Lower lobe of right lung (tissue), 2 donors: ENCODE measurements around the gene HOXA2. TPM values are rescaled to one million over a fixed set of nuclear protein-coding genes. Genes with fewer than 3 reads are reported as not detected.

Experiments
- ATAC-seq, 2 donors: fragments of 200-7000 bp; cut with Tn5 transposase; one replicate each; pipeline ENCODE4 v1.9.1; 2020 to 2022; ENCODE audit warnings: mild to moderate bottlenecking in 2 of 2, moderate library complexity in 2 of 2
- DNase-seq: peaks from one replicate; pipeline ENCODE4 v3.0.0-alpha.2; 2020
- H3K27ac ChIP-seq: fragments of 200-600 bp; one replicate; pipeline ENCODE4 v1.8.0; 2022
- H3K27me3 ChIP-seq: fragments of 200-600 bp; one replicate; pipeline ENCODE4 v1.8.0; 2022; ENCODE audit warnings: low read depth
- H3K36me3 ChIP-seq: fragments of 200-600 bp; one replicate; pipeline ENCODE4 v1.8.0; 2022; ENCODE audit warnings: mild to moderate bottlenecking
- H3K4me1 ChIP-seq: fragments of 200-600 bp; one replicate; pipeline ENCODE4 v1.8.0; 2022
- H3K4me3 ChIP-seq: fragments of 200-600 bp; one replicate; pipeline ENCODE4 v1.8.0; 2022; ENCODE audit warnings: mild to moderate bottlenecking
- H3K9me3 ChIP-seq: fragments of 200-600 bp; one replicate; pipeline ENCODE4 v1.8.0; 2022
- intact Hi-C: fragments of 100-400 bp; cut with DNase I; formaldehyde crosslinking; loops from one replicate; pipeline ENCODE4 v1.11.0; 2022
- total RNA-seq: library from RNA; stranded (reverse); fragmentation: NEBNext Ultra II Directional; extraction: Animal tissue kit (Norgen Biotek cat#: 25700); gene quantifications from one replicate; pipeline ENCODE4 v1.2.1, GENCODE V29; 2021
- TF ChIP-seq, protein P1 (sequence below): fragments of 200-600 bp; IDR thresholded peaks from one replicate; pipeline ENCODE4 v1.8.0; 2022; ENCODE audit warnings: antibody characterized with exemption, mild to moderate bottlenecking
- donor health status: DM: no; HTN: yes; CAD: no; lungs with severe emphysema.

Gene HOXA2
- total RNA-seq, 1 donor from 2014 or later, result 1.5 TPM

GRCh38 chr7:27108390-27109127 lies 6.1 kb upstream of the HOXA2 start:
- Histone ChIP-seq H3K4me3 (peak overlapping the region; percentile 49), H3K4me1 (peaks cover 58% of the 10 kb centered on the region), H3K36me3 (no peaks in the 10 kb centered on the region), H3K27ac (peak overlapping the region; percentile 94), H3K9me3 (no peaks in the 10 kb centered on the region), H3K27me3 (peaks cover 34% of the 10 kb centered on the region)
- TF ChIP-seq, protein P1, sequence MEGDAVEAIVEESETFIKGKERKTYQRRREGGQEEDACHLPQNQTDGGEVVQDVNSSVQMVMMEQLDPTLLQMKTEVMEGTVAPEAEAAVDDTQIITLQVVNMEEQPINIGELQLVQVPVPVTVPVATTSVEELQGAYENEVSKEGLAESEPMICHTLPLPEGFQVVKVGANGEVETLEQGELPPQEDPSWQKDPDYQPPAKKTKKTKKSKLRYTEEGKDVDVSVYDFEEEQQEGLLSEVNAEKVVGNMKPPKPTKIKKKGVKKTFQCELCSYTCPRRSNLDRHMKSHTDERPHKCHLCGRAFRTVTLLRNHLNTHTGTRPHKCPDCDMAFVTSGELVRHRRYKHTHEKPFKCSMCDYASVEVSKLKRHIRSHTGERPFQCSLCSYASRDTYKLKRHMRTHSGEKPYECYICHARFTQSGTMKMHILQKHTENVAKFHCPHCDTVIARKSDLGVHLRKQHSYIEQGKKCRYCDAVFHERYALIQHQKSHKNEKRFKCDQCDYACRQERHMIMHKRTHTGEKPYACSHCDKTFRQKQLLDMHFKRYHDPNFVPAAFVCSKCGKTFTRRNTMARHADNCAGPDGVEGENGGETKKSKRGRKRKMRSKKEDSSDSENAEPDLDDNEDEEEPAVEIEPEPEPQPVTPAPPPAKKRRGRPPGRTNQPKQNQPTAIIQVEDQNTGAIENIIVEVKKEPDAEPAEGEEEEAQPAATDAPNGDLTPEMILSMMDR, result peak; percentile 16
- intact Hi-C loops, result no loop called here
- ATAC-seq (peak; percentile 51 to 73), DNase-seq (peak; percentile 54)

- no peaks in the 10 kb centered on the region for H3K36me3 ChIP-seq
- TF ChIP-seq, protein P1, result no peak
- H3K27ac ChIP-seq, result peak overlapping the region; percentile 94
- DNase-seq, result no peak
- peak overlapping the region; percentile 49 for H3K4me3 ChIP-seq
- ATAC-seq, result peak; percentile 15 to 24
- H3K9me3 ChIP-seq, result no peaks in the 10 kb centered on the region
- intact Hi-C loops, result no loop called here
- peaks cover 43% of the 10 kb centered on the region for H3K27me3 ChIP-seq
- peaks cover 57% of the 10 kb centered on the region for H3K4me1 ChIP-seq
Measured at GRCh38 chr7:27107391-27108381, 5.2 kb upstream of the HOXA2 start.

- ATAC-seq, result no peak
- peaks cover 49% of the 10 kb centered on the region for H3K4me1 ChIP-seq
- intact Hi-C loops, result no loop called here
- TF ChIP-seq, protein P1, result no peak
- H3K27ac ChIP-seq, result peak overlapping the region; percentile 94
- H3K27me3 ChIP-seq, result peaks cover 48% of the 10 kb centered on the region
- H3K9me3 ChIP-seq, result no peaks in the 10 kb centered on the region
- H3K4me3 ChIP-seq, result peak overlapping the region; percentile 49
- DNase-seq, result no peak
- H3K36me3 ChIP-seq, result no peaks in the 10 kb centered on the region
Measured at GRCh38 chr7:27106901-27107240, 4.4 kb upstream of the HOXA2 start.

DNA sequence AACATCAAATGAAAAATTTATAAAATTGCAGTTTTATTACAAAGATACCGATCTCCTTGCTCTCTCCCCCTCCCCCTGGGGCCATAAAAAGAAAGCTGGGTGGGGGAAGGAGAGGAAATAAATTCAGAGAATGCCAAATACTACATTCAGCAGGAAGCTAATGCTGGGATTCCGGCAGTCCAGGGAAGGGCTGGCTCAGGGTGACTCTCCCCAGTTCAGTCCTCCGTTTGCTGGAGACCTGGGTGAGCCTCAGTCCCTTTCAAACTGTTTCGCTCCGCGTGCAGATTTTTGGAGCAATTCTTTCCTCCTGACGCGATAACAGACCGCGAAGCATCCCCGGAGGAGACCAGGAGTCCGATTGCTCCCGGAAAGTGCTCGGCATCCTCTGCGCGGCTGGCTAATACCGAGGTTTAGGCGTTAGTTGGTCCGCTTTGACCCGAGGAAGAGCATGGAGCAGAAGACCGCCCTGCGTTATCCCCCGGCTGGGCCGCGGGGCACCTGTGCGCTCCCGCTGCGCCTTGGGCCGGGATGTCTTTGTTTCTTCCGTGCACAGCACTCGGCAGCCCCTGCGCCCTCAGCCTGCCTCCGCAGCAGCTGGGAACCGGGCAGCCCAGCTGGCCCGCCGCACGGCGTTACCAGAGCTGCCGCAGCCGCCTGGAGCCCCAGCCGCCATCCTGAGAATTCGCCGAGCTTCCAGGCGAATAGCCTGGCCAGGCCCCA lies 3.9 kb upstream of the HOXA2 start:
- ATAC-seq (no peak), DNase-seq (no peak)
- H3K4me1 ChIP-seq, result peaks cover 44% of the 10 kb centered on the region
- peaks cover under 1% of the 10 kb centered on the region for H3K36me3 ChIP-seq
- intact Hi-C loops, result no loop called here
- no peaks in the 10 kb centered on the region for H3K9me3 ChIP-seq
- peak overlapping the region; percentile 94 for H3K27ac ChIP-seq
- peaks cover 54% of the 10 kb centered on the region for H3K27me3 ChIP-seq
- TF ChIP-seq, protein P1, result no peak
- peak overlapping the region; percentile 49 for H3K4me3 ChIP-seq
